Measurements from ENCODE around the gene COL2A1. TPM values are rescaled to one million over a fixed set of nuclear protein-coding genes. Genes with fewer than 3 reads are reported as not detected.
A peak's percentile ranks its signal among the peaks of the same experiment; 100 is the strongest.

COL2A1 gene
- total and polyA plus RNA-seq, 8 donors, result 0.06 to 91.3 (median 71.0) TPM; not detected in 1

- no peak overlapping the region for H3K4me3 ChIP-seq
- ATAC-seq, result no peak
These were observed 14.6 kb downstream of the COL2A1 start for GRCh38 chr12:47989666-47990065.

GRCh38 chr12:47989023-47989417 is 15.3 kb downstream of the COL2A1 start:
- Histone ChIP-seq H3K4me3 (no peak overlapping the region), H3K36me3 (no peaks in the 10 kb centered on the region), H3K9me3 (no peaks in the 10 kb centered on the region), H3K27ac (no peak overlapping the region), H3K27me3 (peaks cover 0 to 3% of the 10 kb centered on the region in 2 donors), H3K4me1 (no peaks in the 10 kb centered on the region)
- intact Hi-C loops (cut with DNase I), result no loop called here
- DNase-seq (no peak), ATAC-seq (no peak)
- TF ChIP-seq CTCF (IDR thresholded peaks at IDR 0.05), result no peak

More at GRCh38 chr12:47989666-47990065, 14.6 kb downstream of the COL2A1 start:
- no peaks in the 10 kb centered on the region for H3K9me3 ChIP-seq
- no peak for TF ChIP-seq CTCF (IDR thresholded peaks at IDR 0.05)
- H3K27ac ChIP-seq, result no peak overlapping the region
- intact Hi-C loops (cut with DNase I), result no loop called here
- H3K27me3 ChIP-seq, result peaks cover 0 to 8% of the 10 kb centered on the region in 2 donors
- H3K4me1 ChIP-seq, result no peaks in the 10 kb centered on the region
- no peak for DNase-seq
- no peaks in the 10 kb centered on the region for H3K36me3 ChIP-seq

- no peaks in the 10 kb centered on the region for H3K4me1 ChIP-seq
- no peak overlapping the region for H3K27ac ChIP-seq
- no peak for ATAC-seq
- intact Hi-C loops (cut with DNase I), result no loop called here
- no peak overlapping the region for H3K4me3 ChIP-seq
- H3K9me3 ChIP-seq, result no peaks in the 10 kb centered on the region
- no peak for TF ChIP-seq CTCF (IDR thresholded peaks at IDR 0.05)
- peak in 1 of 4 donors; percentile 59 for DNase-seq
- no peaks in the 10 kb centered on the region for H3K36me3 ChIP-seq
- no peaks in the 10 kb centered on the region for H3K27me3 ChIP-seq
These were observed 15.9 kb downstream of the COL2A1 start for GRCh38 chr12:47988073-47989022.

- Histone ChIP-seq H3K36me3 (no peaks in the 10 kb centered on the region), H3K27ac (no peak overlapping the region), H3K27me3 (no peaks in the 10 kb centered on the region), H3K9me3 (no peaks in the 10 kb centered on the region), H3K4me3 (no peak overlapping the region), H3K4me1 (no peaks in the 10 kb centered on the region)
- ATAC-seq, result no peak
- TF ChIP-seq CTCF (IDR thresholded peaks at IDR 0.05), result no peak
- intact Hi-C loops (cut with DNase I), result no loop called here
- no peak for DNase-seq
These were observed 16.7 kb downstream of the COL2A1 start for GRCh38 chr12:47987411-47988072.

- Histone ChIP-seq H3K4me1 (no peaks in the 10 kb centered on the region), H3K36me3 (no peaks in the 10 kb centered on the region), H3K27ac (no peak overlapping the region), H3K4me3 (no peak overlapping the region), H3K9me3 (no peaks in the 10 kb centered on the region), H3K27me3 (no peaks in the 10 kb centered on the region)
- no peak for TF ChIP-seq CTCF (IDR thresholded peaks at IDR 0.05)
- intact Hi-C loops (cut with DNase I), result no loop called here
- DNase-seq, result no peak
- no peak for ATAC-seq
These were observed 17.4 kb downstream of the COL2A1 start for GRCh38 chr12:47986832-47987231.
